ENCODE measurements around the gene BRD3OS. TPM values are rescaled to one million over a fixed set of nuclear protein-coding genes. Genes with fewer than 3 reads are reported as not detected.

Gene BRD3OS
- total and polyA plus RNA-seq, 2 of the 13 experiments (the other 11 are each of a cell fraction or from before 2014, with no cell fraction given), result 4.9 to 5.7 TPM

DNA sequence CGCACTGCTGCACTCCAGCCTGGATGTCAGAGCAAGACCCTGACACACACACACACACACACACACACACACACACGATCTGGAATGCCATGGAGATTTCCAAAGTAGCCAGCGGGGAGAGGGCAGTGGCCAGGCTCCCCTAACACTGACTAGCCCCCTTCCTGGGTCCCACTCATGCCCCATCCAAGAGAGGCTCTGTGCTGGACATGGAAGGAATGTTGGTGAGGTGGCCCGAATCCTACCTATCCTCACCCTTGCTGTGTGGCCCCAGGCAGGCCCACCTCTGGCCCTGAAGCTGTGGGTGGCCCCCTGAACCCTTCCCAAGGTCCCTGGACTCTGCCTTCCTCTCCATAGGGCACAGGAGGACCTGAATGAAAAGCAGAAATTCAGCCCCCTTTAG lies 35.3 kb downstream of the BRD3OS start:
- Histone ChIP-seq H3K4me3 (replicated peaks in 1 of 3; ENCODE audit: insufficient read depth in 1 of 3, low read depth in 2 of 3, low read length in 3 of 3) (no peak overlapping the region), H3K9me3 (ENCODE audit: low read length) (no peaks in the 10 kb centered on the region), H3K4me1 (ENCODE audit: insufficient read depth, low read length) (peaks cover 91% of the 10 kb centered on the region), H3K27ac (ENCODE audit: extremely low read length, insufficient read depth, low read length) (no peak overlapping the region), H3K79me2 (ENCODE audit: insufficient read depth, low read length) (peaks cover 97% of the 10 kb centered on the region), H3K36me3 (replicated peaks in 1 of 2; ENCODE audit: control insufficient read depth in 1 of 2, insufficient read depth in 2 of 2, low read length in 2 of 2) (peaks cover 0 to 1% of the 10 kb centered on the region in 2 experiments; a peak in 2 of 5 replicates), H3K9ac (ENCODE audit: insufficient read depth, low read depth, low read length) (no peak overlapping the region), H3K27me3 (ENCODE audit: control insufficient read depth in 1 of 2, insufficient read depth in 2 of 2, low read length in 2 of 2) (no peaks in the 10 kb centered on the region), H3K4me2 (ENCODE audit: low read depth, low read length) (peak overlapping the region; percentile 13), H2AFZ (ENCODE audit: low read length) (no peak overlapping the region), H4K20me1 (ENCODE audit: insufficient read depth, low read length) (peaks cover 39% of the 10 kb centered on the region)
- intact Hi-C loops (cut with micrococcal nuclease; ENCODE audit: unreplicated experiment), result no loop called here
- DNase-seq (ENCODE audit: low spot score) (no peak), FAIRE-seq (no peak), ATAC-seq (no peak)
- POLR2A ChIA-PET, result no interaction called here
- no TSS peak for BruUV-seq (replicated peaks)
- WGBS (ENCODE audit: low lambda C conversion rate), result 100% methylated on average over 1 of the region's 4 CpGs
- in situ Hi-C loops (cut with HindIII; ENCODE audit: extremely low pct_ligation_motif_present, low pct_unique_long_range_greater_than_20kb), result loop anchor here (10.0 kb wide), 1 partner anchor 274 kb away; no protein-coding TSS in a partner anchor
- CTCF ChIA-PET (ENCODE audit: low intra/inter-chr PET ratio, low total read pairs), result no interaction called here
- TF ChIP-seq TARDBP (CRISPR knock-in tag; IDR thresholded peaks at IDR 0.05), result no peak
- no peak for TF ChIP-seq SRSF9 (IDR thresholded peaks at IDR 0.05; ENCODE audit: borderline replicate concordance, insufficient read depth, low read depth, low read length, poor library complexity, severe bottlenecking)
- TF ChIP-seq, protein P1, sequence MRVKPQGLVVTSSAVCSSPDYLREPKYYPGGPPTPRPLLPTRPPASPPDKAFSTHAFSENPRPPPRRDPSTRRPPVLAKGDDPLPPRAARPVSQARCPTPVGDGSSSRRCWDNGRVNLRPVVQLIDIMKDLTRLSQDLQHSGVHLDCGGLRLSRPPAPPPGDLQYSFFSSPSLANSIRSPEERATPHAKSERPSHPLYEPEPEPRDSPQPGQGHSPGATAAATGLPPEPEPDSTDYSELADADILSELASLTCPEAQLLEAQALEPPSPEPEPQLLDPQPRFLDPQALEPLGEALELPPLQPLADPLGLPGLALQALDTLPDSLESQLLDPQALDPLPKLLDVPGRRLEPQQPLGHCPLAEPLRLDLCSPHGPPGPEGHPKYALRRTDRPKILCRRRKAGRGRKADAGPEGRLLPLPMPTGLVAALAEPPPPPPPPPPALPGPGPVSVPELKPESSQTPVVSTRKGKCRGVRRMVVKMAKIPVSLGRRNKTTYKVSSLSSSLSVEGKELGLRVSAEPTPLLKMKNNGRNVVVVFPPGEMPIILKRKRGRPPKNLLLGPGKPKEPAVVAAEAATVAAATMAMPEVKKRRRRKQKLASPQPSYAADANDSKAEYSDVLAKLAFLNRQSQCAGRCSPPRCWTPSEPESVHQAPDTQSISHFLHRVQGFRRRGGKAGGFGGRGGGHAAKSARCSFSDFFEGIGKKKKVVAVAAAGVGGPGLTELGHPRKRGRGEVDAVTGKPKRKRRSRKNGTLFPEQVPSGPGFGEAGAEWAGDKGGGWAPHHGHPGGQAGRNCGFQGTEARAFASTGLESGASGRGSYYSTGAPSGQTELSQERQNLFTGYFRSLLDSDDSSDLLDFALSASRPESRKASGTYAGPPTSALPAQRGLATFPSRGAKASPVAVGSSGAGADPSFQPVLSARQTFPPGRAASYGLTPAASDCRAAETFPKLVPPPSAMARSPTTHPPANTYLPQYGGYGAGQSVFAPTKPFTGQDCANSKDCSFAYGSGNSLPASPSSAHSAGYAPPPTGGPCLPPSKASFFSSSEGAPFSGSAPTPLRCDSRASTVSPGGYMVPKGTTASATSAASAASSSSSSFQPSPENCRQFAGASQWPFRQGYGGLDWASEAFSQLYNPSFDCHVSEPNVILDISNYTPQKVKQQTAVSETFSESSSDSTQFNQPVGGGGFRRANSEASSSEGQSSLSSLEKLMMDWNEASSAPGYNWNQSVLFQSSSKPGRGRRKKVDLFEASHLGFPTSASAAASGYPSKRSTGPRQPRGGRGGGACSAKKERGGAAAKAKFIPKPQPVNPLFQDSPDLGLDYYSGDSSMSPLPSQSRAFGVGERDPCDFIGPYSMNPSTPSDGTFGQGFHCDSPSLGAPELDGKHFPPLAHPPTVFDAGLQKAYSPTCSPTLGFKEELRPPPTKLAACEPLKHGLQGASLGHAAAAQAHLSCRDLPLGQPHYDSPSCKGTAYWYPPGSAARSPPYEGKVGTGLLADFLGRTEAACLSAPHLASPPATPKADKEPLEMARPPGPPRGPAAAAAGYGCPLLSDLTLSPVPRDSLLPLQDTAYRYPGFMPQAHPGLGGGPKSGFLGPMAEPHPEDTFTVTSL (CRISPR knock-in tag; IDR thresholded peaks at IDR 0.05; ENCODE audit: borderline replicate concordance), result no peak
- TF ChIP-seq, protein P2, sequence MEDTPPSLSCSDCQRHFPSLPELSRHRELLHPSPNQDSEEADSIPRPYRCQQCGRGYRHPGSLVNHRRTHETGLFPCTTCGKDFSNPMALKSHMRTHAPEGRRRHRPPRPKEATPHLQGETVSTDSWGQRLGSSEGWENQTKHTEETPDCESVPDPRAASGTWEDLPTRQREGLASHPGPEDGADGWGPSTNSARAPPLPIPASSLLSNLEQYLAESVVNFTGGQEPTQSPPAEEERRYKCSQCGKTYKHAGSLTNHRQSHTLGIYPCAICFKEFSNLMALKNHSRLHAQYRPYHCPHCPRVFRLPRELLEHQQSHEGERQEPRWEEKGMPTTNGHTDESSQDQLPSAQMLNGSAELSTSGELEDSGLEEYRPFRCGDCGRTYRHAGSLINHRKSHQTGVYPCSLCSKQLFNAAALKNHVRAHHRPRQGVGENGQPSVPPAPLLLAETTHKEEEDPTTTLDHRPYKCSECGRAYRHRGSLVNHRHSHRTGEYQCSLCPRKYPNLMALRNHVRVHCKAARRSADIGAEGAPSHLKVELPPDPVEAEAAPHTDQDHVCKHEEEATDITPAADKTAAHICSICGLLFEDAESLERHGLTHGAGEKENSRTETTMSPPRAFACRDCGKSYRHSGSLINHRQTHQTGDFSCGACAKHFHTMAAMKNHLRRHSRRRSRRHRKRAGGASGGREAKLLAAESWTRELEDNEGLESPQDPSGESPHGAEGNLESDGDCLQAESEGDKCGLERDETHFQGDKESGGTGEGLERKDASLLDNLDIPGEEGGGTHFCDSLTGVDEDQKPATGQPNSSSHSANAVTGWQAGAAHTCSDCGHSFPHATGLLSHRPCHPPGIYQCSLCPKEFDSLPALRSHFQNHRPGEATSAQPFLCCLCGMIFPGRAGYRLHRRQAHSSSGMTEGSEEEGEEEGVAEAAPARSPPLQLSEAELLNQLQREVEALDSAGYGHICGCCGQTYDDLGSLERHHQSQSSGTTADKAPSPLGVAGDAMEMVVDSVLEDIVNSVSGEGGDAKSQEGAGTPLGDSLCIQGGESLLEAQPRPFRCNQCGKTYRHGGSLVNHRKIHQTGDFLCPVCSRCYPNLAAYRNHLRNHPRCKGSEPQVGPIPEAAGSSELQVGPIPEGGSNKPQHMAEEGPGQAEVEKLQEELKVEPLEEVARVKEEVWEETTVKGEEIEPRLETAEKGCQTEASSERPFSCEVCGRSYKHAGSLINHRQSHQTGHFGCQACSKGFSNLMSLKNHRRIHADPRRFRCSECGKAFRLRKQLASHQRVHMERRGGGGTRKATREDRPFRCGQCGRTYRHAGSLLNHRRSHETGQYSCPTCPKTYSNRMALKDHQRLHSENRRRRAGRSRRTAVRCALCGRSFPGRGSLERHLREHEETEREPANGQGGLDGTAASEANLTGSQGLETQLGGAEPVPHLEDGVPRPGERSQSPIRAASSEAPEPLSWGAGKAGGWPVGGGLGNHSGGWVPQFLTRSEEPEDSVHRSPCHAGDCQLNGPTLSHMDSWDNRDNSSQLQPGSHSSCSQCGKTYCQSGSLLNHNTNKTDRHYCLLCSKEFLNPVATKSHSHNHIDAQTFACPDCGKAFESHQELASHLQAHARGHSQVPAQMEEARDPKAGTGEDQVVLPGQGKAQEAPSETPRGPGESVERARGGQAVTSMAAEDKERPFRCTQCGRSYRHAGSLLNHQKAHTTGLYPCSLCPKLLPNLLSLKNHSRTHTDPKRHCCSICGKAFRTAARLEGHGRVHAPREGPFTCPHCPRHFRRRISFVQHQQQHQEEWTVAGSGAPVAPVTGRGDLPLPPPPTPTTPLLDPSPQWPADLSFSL (CRISPR knock-in tag; IDR thresholded peaks at IDR 0.05), result no peak
- TF ChIP-seq, protein P3, sequence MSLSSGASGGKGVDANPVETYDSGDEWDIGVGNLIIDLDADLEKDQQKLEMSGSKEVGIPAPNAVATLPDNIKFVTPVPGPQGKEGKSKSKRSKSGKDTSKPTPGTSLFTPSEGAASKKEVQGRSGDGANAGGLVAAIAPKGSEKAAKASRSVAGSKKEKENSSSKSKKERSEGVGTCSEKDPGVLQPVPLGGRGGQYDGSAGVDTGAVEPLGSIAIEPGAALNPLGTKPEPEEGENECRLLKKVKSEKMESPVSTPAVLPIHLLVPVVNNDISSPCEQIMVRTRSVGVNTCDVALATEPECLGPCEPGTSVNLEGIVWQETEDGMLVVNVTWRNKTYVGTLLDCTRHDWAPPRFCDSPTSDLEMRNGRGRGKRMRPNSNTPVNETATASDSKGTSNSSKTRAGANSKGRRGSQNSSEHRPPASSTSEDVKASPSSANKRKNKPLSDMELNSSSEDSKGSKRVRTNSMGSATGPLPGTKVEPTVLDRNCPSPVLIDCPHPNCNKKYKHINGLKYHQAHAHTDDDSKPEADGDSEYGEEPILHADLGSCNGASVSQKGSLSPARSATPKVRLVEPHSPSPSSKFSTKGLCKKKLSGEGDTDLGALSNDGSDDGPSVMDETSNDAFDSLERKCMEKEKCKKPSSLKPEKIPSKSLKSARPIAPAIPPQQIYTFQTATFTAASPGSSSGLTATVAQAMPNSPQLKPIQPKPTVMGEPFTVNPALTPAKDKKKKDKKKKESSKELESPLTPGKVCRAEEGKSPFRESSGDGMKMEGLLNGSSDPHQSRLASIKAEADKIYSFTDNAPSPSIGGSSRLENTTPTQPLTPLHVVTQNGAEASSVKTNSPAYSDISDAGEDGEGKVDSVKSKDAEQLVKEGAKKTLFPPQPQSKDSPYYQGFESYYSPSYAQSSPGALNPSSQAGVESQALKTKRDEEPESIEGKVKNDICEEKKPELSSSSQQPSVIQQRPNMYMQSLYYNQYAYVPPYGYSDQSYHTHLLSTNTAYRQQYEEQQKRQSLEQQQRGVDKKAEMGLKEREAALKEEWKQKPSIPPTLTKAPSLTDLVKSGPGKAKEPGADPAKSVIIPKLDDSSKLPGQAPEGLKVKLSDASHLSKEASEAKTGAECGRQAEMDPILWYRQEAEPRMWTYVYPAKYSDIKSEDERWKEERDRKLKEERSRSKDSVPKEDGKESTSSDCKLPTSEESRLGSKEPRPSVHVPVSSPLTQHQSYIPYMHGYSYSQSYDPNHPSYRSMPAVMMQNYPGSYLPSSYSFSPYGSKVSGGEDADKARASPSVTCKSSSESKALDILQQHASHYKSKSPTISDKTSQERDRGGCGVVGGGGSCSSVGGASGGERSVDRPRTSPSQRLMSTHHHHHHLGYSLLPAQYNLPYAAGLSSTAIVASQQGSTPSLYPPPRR (CRISPR knock-in tag; IDR thresholded peaks at IDR 0.05; ENCODE audit: borderline replicate concordance), result no peak
- TF ChIP-seq ZNF3 (CRISPR knock-in tag; IDR thresholded peaks at IDR 0.05), result no peak
- TF ChIP-seq RFXAP (CRISPR knock-in tag; IDR thresholded peaks at IDR 0.05; ENCODE audit: borderline replicate concordance), result no peak
